LNCAP (cell line): ENCODE results near the gene TMEM200C.

ENCODE experiments used
- CTCF ChIP-seq: fragments of 450-650 bp; IDR thresholded peaks from 2 replicates; pipeline ENCODE4 v1.5.1; 2017; ENCODE audit warnings: mild to moderate bottlenecking

TMEM200C gene

GRCh38 chr18:5895299-5895875 lies at the start of gene TMEM200C:
TSS of gene TMEM200C (minus strand) at chr18:5895522. CDS start at chr18:5892063, 3,459 bp downstream.
- TF ChIP-seq CTCF: no peak

- no peak for TF ChIP-seq CTCF
These were observed 49.1 kb upstream of the TMEM200C start for GRCh38 chr18:5944448-5944847.

- no peak for TF ChIP-seq CTCF
These were observed 48.2 kb upstream of the TMEM200C start for GRCh38 chr18:5943514-5943913.

- TF ChIP-seq CTCF: no peak
These were observed 47.3 kb upstream of the TMEM200C start for GRCh38 chr18:5942591-5942990.

- TF ChIP-seq CTCF: no peak
These were observed 46.6 kb upstream of the TMEM200C start for GRCh38 chr18:5941890-5942289.

- TF ChIP-seq CTCF: no peak
These were observed 44.7 kb upstream of the TMEM200C start for GRCh38 chr18:5939801-5940667.

- no peak for TF ChIP-seq CTCF
These were observed 42.5 kb upstream of the TMEM200C start for GRCh38 chr18:5937795-5938194.
